Stimulated activated CD4-positive, alpha-beta T cell treated with anti-CD3 and anti-CD28 coated beads, Interleukin-2, amount 100 ng/mL, for 4 hours (primary cell): ENCODE results near the gene MUC20.
"Not testable (repeated sequence)": the region's sequence is repeated elsewhere in the genome, so short reads cannot be mapped to it uniquely, and the experiment has no call there.

Experiments
- DNase-seq: peaks from one replicate; pipeline ENCODE4 v3.0.0-alpha.2; 2020; ENCODE audit warnings: low read depth

MUC20 gene

DNA sequence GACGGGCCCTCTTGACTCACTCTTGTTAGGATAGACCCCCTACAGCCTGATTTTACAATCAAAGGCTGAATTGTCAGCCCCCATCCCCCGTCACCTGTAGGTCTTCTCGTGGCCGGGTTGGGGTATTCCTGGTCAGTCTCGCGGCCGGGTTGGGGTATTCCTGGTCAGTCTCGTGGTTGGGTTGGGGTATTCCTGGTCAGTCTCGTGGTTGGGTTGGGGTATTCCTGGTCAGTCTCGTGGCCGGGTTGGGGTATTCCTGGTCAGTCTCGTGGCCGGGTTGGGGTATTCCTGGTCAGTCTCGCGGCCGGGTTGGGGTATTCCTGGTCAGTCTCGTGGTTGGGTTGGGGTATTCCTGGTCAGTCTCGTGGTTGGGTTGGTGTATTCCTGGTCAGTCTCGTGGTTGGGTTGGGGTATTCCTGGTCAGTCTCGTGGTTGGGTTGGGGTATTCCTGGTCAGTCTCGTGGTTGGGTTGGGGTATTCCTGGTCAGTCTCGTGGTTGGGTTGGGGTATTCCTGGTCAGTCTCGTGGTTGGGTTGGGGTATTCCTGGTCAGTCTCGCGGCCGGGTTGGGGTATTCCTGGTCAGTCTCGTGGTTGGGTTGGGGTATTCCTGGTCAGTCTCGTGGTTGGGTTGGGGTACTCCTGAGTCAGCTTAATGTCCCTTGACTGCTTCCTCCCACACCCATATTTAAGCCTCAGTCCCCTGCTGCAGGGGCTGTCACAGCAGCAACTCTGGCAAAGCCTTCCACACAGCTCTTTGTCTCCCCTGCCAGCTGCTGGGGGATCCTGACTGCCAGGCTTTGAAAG is 50.3 kb downstream of the MUC20 start:
- DNase-seq = not testable (repeated sequence)

DNA sequence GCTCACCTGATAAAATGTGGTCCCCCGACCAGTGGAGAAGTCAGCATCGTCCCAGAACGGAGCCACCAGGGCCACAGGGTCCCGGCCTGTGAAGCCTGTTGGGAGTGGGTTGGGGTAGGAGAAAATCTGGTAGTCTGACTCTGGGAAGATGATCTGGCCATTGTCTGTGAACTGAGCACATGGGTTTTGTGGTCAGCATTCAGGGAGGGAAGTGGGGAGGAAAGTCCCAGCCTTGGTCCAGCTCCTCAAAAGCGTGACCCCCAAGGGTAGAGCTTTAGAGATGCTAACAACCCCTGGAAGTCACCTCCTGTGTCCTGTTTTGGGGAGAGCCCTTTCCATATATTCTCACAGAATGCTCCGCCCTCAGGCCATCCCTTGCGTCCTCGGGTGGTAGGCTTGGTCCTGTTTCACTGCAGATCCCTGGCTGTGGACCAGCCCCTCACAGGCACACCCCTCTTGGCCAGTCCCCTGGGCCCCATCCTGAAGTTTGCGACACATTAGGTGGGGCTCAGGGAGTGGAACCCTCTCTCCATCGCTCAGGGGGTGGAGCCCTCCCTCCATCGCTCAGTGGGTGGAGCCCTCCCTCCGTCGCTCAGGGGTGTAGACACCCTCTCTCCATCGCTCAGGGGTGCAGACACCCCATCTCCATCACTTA is 51.0 kb downstream of the MUC20 start:
- DNase-seq = no peak

DNA sequence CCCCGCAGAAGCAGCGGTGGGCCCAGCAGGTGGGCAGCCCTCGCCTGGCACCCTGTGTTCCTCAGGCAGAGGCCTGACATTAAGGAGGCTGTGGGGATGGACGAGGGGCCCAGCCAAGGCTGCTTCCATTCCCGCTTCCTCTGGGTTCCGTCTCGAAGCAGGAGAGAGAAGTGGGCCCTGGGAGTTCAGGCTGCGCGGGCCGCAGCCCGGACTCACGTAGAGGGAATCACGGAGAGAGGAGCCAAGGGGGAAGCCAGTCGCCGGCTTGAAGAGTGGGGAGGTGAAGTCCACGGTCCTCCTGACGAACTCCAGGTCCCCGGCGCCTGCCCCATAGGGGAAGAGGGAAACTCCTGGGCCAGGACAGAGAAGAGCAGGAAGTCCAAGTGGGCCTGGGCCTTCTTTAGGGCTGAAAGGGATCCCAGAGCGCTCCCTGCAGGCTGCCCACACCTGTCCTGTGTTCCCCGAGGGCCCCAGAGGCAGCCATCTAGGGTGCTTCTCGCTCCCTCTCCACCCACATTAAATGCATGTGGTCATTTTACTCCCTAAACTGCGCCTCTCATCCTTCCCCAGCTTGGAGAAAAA is 53.3 kb downstream of the MUC20 start:
- no peak for DNase-seq

DNA sequence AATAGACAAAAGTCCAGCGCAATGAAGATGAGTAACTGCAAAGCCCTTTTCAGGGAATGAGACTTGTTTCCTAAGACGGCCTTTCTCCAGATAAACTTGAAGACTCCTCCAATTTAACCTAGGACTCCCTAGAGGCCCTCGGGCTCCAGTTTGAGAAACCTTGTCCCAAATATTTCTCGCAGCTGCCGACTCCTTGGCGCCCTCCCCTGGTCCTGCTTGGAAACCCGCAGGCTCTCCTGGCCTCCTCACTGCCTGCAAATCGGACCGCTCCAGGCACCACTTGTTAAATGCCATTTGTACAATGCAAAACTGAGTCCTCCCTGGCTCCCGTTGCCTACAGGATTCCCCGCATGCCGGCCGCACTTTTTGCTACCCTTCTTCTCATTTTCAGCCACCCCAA is 54.1 kb downstream of the MUC20 start:
- no peak for DNase-seq

DNA sequence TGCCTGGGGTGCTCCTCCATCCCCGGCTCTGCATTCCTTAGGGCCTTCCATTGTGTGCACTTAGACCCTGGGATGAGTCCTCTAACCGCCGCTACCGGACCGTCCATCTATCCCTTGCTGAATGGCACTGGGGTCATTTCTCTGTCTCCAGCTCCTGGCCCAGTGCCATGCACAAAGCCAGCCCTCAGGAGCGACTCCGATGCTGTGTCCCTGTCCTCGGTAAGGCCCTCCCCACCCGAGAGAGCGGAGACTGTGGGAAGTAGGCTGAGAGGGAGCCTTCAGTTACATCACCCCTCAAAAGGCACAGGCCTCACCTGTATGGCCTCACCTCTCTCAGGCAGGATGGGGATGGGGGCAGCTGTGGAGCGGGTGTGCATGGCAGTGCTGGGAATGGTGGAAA is 57.2 kb downstream of the MUC20 start:
- DNase-seq = no peak

DNA sequence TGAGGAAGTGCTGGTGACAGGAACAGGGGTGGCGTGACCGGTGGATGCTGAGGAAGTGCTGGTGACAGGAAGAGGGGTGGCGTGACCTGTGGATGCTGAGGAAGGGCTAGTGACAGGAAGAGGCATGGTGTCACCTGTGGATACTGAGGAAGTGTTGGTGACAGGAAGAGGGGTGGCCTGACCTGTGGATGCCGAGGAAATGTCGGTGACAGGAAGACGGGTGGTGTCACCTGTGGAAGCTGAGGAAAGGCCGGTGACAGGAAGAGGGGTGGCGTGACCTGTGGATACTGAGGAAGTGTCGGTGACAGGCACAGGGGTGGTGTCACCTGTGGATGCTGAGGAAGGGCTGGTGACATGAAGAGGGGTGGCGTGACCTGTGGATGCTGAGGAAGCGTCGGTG is 60.5 kb downstream of the MUC20 start:
- DNase-seq = not testable (repeated sequence)
